Keratinocyte (primary cell): ENCODE results near the gene FBXO3.

Source experiments
- CTCF ChIP-seq, 3 experiments: IDR thresholded peaks in 1 of 3; conservative IDR thresholded peaks in 1 of 3; optimal IDR thresholded peaks in 1 of 3; 2 replicates in 2 of 3; 3 replicates in 1 of 3; pipeline versions ENCODE3 to v1.5.1; 2011; ENCODE audit warnings: low read length in 3 of 3, mild to moderate bottlenecking in 3 of 3, moderate library complexity in 2 of 3, control low read depth in 1 of 3, inconsistent platforms in 1 of 3; ENCODE audit not compliant: insufficient read depth in 2 of 3; ENCODE audit errors: extremely low read depth in 1 of 3
- EZH2 ChIP-seq: IDR thresholded peaks from one replicate; pipeline ENCODE4 v1.6.1; 2012; ENCODE audit warnings: inconsistent platforms, mild to moderate bottlenecking, low read length, moderate library complexity

GRCh38 chr11:33790040-33790439, 15.7 kb upstream of the FBXO3 start:
- TF ChIP-seq EZH2 (no peak), CTCF (optimal IDR thresholded peaks at IDR 0.05 in 1 of 3, IDR thresholded peaks at IDR 0.05 in 1 of 3, conservative IDR thresholded peaks at IDR 0.05 in 1 of 3; ENCODE audit: extremely low read depth in 1 of 3, insufficient read depth in 2 of 3, low read length in 3 of 3) (no peak)
